HL-60 (cell line): Measurements from ENCODE around the gene NCK2.

ENCODE experiments used
- DNase-seq, 2 experiments: peaks; one replicate each; pipeline ENCODE4 v3.0.0-alpha.2; 2010 to 2020; ENCODE audit warnings: low read depth in 1 of 2, low spot score in 1 of 2
- H3K27ac ChIP-seq: fragments of 250-450 bp; sonication (Bioruptor Pico); replicated peaks from 2 replicates; pipeline ENCODE4 v1.5.1; 2020; ENCODE audit warnings: mild to moderate bottlenecking, moderate library complexity
- H3K27me3 ChIP-seq: fragments of 250-450 bp; sonication (Bioruptor Pico); 2 replicates; pipeline ENCODE4 v1.5.1; 2021; ENCODE audit warnings: mild to moderate bottlenecking, moderate library complexity; ENCODE audit not compliant: insufficient read depth, poor library complexity, severe bottlenecking
- H3K4me3 ChIP-seq: replicated peaks from 2 replicates; pipeline ENCODE4 v1.5.1; 2011; ENCODE audit warnings: mild to moderate bottlenecking, control low read depth, low read length; ENCODE audit not compliant: insufficient read depth
- GABPA ChIP-seq: IDR thresholded peaks from 2 replicates; pipeline ENCODE4 v1.6.1; 2012; ENCODE audit warnings: low read depth
- POLR2AphosphoS5 ChIP-seq: IDR thresholded peaks from 2 replicates; pipeline ENCODE4 v1.6.1; 2012; ENCODE audit warnings: low read depth
- SPI1 ChIP-seq: IDR thresholded peaks from 2 replicates; pipeline ENCODE4 v1.6.1; 2012; ENCODE audit warnings: low read depth, mild to moderate bottlenecking, borderline replicate concordance
- TF ChIP-seq, protein P1 (sequence below): IDR thresholded peaks from 2 replicates; pipeline ENCODE4 v1.6.1; 2012; ENCODE audit warnings: low read depth; ENCODE audit not compliant: insufficient replicate concordance
- TF ChIP-seq, protein P2 (sequence below): IDR thresholded peaks from one replicate; pipeline ENCODE4 v1.5.1; 2011; ENCODE audit warnings: low read length, control low read depth, inconsistent platforms; ENCODE audit not compliant: insufficient read depth

NCK2 gene

GRCh38 chr2:105917688-105918087 lies 173.0 kb downstream of the NCK2 start:
- no peaks in the 10 kb centered on the region for H3K27me3 ChIP-seq
- peak overlapping the region; percentile 34; the same call in 1 of the 2 replicates for H3K27ac ChIP-seq
- peak in 1 of 2 experiments; percentile 18 for DNase-seq
- peak; percentile 50; the same call in 1 of the 2 replicates for TF ChIP-seq SPI1
- TF ChIP-seq, protein P1, sequence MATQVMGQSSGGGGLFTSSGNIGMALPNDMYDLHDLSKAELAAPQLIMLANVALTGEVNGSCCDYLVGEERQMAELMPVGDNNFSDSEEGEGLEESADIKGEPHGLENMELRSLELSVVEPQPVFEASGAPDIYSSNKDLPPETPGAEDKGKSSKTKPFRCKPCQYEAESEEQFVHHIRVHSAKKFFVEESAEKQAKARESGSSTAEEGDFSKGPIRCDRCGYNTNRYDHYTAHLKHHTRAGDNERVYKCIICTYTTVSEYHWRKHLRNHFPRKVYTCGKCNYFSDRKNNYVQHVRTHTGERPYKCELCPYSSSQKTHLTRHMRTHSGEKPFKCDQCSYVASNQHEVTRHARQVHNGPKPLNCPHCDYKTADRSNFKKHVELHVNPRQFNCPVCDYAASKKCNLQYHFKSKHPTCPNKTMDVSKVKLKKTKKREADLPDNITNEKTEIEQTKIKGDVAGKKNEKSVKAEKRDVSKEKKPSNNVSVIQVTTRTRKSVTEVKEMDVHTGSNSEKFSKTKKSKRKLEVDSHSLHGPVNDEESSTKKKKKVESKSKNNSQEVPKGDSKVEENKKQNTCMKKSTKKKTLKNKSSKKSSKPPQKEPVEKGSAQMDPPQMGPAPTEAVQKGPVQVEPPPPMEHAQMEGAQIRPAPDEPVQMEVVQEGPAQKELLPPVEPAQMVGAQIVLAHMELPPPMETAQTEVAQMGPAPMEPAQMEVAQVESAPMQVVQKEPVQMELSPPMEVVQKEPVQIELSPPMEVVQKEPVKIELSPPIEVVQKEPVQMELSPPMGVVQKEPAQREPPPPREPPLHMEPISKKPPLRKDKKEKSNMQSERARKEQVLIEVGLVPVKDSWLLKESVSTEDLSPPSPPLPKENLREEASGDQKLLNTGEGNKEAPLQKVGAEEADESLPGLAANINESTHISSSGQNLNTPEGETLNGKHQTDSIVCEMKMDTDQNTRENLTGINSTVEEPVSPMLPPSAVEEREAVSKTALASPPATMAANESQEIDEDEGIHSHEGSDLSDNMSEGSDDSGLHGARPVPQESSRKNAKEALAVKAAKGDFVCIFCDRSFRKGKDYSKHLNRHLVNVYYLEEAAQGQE = no peak
- no peak overlapping the region for H3K4me3 ChIP-seq

DNA sequence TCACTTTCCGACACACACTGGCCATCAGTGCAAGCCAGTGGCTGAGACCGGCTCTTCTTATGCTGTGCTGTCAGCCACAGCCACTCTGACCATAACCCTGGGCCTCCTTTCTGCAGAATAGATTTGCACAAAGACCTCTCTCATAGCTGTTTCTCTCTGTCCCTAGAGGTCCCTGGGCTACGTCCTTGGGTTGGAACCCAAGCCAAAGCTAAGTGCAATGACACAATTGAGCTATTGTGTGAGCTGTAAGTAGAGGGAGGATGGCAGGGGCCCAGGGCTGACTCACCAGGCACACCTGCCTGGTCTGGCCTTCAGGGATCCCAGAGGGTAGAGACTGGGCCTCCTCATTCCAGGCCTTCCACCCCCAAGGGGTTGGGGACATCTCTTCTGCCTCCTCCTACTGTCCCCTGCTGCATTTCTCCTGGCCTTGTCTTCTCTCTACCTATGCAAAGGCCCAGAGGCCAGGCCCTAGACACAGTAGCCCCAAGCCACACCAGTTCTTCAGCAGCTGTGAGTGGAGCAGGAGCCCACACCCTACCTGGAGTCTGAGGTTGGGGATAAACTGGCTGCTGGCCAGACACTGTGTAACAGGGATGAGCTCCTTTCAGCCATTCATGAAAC lies 174.6 kb downstream of the NCK2 start:
- Histone ChIP-seq H3K27ac (no peak overlapping the region), H3K4me3 (no peak overlapping the region), H3K27me3 (no peaks in the 10 kb centered on the region)
- no peak for TF ChIP-seq SPI1
- TF ChIP-seq POLR2AphosphoS5 = no peak
- TF ChIP-seq, protein P2, sequence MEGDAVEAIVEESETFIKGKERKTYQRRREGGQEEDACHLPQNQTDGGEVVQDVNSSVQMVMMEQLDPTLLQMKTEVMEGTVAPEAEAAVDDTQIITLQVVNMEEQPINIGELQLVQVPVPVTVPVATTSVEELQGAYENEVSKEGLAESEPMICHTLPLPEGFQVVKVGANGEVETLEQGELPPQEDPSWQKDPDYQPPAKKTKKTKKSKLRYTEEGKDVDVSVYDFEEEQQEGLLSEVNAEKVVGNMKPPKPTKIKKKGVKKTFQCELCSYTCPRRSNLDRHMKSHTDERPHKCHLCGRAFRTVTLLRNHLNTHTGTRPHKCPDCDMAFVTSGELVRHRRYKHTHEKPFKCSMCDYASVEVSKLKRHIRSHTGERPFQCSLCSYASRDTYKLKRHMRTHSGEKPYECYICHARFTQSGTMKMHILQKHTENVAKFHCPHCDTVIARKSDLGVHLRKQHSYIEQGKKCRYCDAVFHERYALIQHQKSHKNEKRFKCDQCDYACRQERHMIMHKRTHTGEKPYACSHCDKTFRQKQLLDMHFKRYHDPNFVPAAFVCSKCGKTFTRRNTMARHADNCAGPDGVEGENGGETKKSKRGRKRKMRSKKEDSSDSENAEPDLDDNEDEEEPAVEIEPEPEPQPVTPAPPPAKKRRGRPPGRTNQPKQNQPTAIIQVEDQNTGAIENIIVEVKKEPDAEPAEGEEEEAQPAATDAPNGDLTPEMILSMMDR = no peak
- TF ChIP-seq, protein P1 = no peak
- no peak for TF ChIP-seq GABPA
- no peak for DNase-seq

DNA sequence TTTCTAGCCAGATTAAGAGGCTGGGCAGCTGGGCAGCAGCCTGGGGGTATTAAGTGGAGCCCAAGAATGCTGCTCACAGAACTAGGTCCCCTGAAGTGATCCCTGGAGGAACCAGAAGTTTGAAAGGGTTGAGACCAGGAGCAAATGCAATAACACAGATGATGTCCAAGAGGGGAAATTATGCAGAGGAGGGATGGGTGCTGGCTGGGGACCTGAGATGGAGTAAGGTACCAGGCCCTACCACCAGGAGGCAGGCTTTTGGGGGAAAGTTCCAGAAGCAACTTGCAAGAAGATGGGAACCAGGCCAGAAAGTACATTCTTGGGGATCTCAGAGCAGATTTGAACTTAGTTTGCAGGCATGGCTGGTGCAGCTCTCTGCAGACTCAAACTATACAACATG lies 175.1 kb downstream of the NCK2 start:
- H3K27me3 ChIP-seq = no peaks in the 10 kb centered on the region
- TF ChIP-seq SPI1 (no peak), GABPA (no peak), POLR2AphosphoS5 (no peak)
- TF ChIP-seq, protein P2 = peak; percentile 28
- no peak overlapping the region for H3K4me3 ChIP-seq
- H3K27ac ChIP-seq = no peak overlapping the region
- DNase-seq = peak; percentile 15 to 37

DNA sequence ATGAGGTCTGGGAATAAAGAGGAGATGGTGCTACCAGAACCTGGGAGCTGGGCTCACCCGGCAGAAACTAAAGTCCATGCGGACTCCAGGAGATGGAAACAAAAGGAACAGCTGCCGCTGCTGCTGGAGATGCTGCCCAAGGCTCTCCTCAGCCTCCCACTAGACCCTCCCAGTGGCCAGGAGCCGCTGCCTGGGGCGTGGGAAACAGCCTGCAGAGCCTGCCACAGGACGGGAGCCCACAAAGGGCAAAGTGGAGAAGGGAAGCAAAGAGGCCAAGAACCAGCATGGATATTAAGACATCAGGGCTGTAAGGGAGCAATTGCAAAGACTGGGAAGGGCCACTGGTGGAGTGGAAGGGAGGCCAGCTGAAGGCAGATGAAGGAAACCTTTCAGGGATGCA lies 179.6 kb downstream of the NCK2 start:
- no peaks in the 10 kb centered on the region for H3K27me3 ChIP-seq
- H3K27ac ChIP-seq = no peak overlapping the region
- no peak for DNase-seq
- no peak overlapping the region for H3K4me3 ChIP-seq
- TF ChIP-seq SPI1 (no peak), POLR2AphosphoS5 (no peak), GABPA (no peak)
- TF ChIP-seq, protein P2 = no peak
- TF ChIP-seq, protein P1 = no peak
